ENCODE results near the gene HIP1. TPM values are rescaled to one million over a fixed set of nuclear protein-coding genes. Genes with fewer than 3 reads are reported as not detected.

Gene HIP1
- total RNA-seq, 4 donors from 2014 or later, result 2.3 to 38.8 (median 6.9) TPM

DNA sequence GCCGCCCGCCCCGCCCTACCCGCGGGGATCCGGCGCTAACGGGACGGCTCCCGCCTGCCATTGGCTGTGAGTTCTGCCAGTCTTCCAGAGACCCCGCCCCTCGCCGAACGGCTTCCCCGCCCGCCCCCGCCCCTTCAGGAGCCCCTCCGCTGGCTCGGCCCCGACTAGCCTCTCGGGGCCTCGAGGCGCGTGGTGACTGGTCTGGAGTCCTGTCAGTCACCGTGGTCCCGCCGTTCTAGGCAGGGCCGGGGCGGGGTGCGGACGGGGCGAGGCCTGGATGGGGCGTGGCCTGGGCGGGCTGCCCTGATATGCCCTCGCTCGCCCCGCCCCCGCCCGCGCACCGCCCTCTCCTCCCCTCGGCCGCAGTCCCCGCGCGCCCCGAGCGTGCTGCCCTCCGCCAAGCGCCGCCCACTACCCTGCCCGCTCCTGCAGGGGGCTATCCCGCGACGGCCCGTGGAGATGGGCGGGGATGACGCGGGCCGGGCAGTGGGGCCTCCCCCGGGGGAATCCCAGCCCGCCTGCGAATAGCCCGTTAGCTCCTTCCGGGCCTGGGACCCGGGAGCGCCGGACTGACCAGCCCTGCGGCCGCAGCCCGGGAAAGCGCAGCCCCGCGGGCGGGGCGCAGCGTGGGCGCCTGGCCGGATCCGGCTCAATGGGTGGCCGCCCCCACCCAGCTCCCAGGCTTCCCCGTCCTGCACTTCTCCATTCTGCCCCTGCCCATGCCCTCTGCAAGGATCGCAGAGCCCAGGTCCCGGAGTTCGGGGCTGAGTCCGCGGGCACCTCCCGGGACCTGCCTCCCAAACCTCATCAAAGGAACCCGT, 444 bp upstream of the HIP1 start:
- Histone ChIP-seq H3K4me3 (peak overlapping the region; percentile 72 to 96 (median 83)), H3K27ac (peak overlapping the region; percentile 74 to 93 (median 88)), H3K36me3 (no peaks in the 10 kb centered on the region), H3K4me1 (peaks cover 0 to 5% (median 2%) of the 10 kb centered on the region in 4 donors), H3K9me3 (no peaks in the 10 kb centered on the region), H3K27me3 (no peaks in the 10 kb centered on the region)
- TF ChIP-seq, protein P1, sequence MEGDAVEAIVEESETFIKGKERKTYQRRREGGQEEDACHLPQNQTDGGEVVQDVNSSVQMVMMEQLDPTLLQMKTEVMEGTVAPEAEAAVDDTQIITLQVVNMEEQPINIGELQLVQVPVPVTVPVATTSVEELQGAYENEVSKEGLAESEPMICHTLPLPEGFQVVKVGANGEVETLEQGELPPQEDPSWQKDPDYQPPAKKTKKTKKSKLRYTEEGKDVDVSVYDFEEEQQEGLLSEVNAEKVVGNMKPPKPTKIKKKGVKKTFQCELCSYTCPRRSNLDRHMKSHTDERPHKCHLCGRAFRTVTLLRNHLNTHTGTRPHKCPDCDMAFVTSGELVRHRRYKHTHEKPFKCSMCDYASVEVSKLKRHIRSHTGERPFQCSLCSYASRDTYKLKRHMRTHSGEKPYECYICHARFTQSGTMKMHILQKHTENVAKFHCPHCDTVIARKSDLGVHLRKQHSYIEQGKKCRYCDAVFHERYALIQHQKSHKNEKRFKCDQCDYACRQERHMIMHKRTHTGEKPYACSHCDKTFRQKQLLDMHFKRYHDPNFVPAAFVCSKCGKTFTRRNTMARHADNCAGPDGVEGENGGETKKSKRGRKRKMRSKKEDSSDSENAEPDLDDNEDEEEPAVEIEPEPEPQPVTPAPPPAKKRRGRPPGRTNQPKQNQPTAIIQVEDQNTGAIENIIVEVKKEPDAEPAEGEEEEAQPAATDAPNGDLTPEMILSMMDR (IDR thresholded peaks at IDR 0.05), result peak in 3 of 6 experiments; percentile 22 to 32 (median 31)
- peak in 1 of 2 donors; percentile 6 for TF ChIP-seq POLR2A (IDR thresholded peaks at IDR 0.05)
- peak; percentile 99 to 100 (median 100) for DNase-seq

DNA sequence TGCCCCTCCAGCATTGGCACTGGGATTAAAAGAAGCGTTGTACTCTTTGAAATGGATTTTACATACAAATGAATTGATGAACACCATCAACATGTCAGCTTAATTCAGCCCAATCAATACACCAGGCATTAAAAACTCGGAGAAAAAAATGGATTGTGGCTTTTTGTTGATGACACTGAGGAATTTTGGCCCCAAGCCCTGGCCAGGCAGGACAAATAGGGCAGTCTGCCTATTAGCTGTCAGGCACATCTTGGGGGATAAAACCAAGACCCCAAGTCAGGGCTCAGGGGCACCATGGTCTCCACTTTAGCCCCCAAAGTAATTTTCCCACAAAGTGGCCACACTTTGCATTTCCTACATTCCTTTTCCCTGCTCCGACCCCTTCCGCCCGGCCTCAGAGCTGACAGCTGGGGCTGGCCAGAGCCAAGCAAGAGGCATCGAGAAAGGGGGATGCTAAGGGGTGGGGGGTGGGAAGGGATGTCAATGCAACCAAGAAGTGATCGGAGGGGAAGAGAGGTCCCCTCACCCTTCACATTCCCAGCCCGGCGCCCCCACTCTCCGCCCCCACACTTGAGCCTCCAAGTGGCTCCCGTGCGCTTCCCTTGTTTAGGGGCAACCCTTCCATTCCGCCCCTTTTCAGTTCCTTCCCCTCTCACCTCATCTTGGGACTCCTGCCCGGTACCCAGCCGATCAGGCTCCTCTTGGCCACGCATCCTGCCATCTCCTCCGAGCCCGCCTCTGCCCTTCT, 711 bp downstream of the HIP1 start:
- Histone ChIP-seq H3K4me3 (peak overlapping the region; percentile 72 to 96 (median 83)), H3K4me1 (peaks cover 0 to 5% (median 0%) of the 10 kb centered on the region in 4 donors), H3K9me3 (no peaks in the 10 kb centered on the region), H3K27me3 (no peaks in the 10 kb centered on the region), H3K36me3 (no peaks in the 10 kb centered on the region), H3K27ac (peak overlapping the region; percentile 74 to 93 (median 88))
- peak in 2 of 3 donors; percentile 48 to 51 for DNase-seq
- no peak for TF ChIP-seq POLR2A (IDR thresholded peaks at IDR 0.05)
- TF ChIP-seq, protein P1 (IDR thresholded peaks at IDR 0.05), result no peak

DNA sequence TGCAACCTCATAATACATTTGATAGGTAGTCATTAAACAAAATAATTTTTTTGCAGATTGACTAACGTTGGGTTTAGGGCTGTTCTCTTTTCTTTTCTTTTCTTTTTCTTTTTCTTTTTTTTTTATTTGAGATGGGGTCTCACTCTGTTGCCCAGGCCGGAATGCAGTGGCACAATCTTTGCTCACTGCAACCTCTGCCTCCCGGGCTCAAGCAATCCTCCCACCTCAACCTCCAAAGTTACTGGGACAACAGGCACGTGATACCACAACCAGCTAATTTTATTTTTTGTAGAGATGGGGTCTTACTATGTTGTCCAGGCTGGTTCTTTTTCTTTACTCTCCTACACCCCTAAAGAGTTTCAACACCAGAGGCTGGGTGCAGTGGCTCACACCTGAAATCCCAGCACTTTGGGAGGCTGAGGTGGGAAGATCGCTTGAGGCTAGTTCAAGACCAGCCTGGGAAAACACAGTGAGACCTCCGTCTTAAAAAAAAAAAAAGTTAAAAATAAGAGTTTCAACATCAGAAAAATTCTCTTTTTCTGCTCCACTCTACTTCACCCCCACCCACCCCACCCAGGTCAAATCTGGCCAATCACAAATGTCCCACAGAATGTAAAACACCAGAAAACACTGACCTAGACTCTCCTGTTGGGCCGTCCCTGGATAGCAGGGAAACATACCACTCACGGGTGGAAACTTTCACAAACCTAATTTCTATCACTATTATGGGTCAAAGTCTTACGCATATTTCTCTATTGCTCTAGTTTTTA, 3.0 kb downstream of the HIP1 start:
- no peak for DNase-seq
- TF ChIP-seq, protein P1 (IDR thresholded peaks at IDR 0.05), result no peak
- no peak for TF ChIP-seq POLR2A (IDR thresholded peaks at IDR 0.05)

DNA sequence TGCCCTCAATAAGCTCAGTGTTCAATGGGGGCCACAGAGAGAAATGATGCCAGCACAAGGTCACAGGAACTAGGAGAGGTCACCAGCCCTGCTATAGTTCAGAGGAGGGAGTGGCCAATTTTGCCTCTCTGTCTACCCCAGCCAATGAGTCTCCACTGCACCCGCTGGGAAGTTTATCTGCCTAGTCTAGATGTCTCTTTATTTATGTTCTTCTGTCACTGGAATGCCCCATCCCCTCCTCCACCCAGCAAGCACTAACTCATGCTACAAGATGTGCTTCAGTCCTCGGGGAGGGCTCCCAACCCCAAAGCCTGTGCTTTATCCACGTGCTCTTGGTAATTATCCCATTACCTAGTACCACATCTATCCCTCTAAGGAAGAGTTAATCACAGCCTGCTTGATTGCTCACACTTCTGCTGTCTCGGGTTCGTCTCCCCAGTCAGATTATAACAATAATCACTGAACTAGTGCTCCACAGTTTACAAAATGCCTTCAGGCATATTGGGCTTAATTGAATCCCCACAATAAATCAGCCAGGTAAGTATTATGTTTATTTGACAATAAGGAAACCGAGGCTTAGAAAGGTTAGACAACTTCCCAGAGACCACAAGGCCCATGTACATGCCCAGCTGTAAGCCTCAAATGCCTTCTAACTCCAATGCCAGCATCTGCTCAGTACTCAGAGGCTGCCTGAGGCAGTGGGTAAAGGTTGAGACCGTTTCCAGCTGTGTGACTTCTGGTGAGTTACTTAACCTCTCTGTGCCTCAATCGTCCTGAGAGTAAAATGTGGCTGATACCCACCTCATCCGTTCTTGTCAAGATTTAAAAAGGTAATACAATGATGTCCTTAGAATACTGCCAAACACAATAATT, 3.9 kb downstream of the HIP1 start:
- no peak for TF ChIP-seq POLR2A (IDR thresholded peaks at IDR 0.05)
- TF ChIP-seq, protein P1 (IDR thresholded peaks at IDR 0.05), result no peak
- Histone ChIP-seq H3K4me1 (peaks cover 0 to 5% (median 0%) of the 10 kb centered on the region in 4 donors), H3K9me3 (no peaks in the 10 kb centered on the region), H3K4me3 (no peak overlapping the region), H3K27me3 (no peaks in the 10 kb centered on the region), H3K27ac (no peak overlapping the region), H3K36me3 (no peaks in the 10 kb centered on the region)
- no peak for DNase-seq

More for the DNA sequence above, 3.0 kb downstream of the HIP1 start:
- Histone ChIP-seq H3K9me3 (no peaks in the 10 kb centered on the region), H3K27ac (no peak overlapping the region), H3K4me1 (peaks cover 0 to 5% (median 0%) of the 10 kb centered on the region in 4 donors), H3K36me3 (no peaks in the 10 kb centered on the region), H3K4me3 (no peak overlapping the region), H3K27me3 (no peaks in the 10 kb centered on the region)

Data from Peyer's patch (tissue), 4 donors.